SK-N-SH treated with all-trans-retinoic acid at 6 μM for 48 hours (cell line): Measurements from ENCODE around the gene LANCL2.

Experiments
- ATAC-seq: fragments of 200-7000 bp; cut with Tn5 transposase; 3 replicates; pipeline ENCODE4 v1.9.1; 2020; ENCODE audit warnings: mild to moderate bottlenecking, moderate library complexity
- ARNTL ChIP-seq: fragments of 450-650 bp; formaldehyde crosslinking; IDR thresholded peaks from 2 replicates; pipeline ENCODE4 v1.5.0; 2020; ENCODE audit warnings: low read depth, mild to moderate bottlenecking, moderate library complexity, borderline replicate concordance
- BACH2 ChIP-seq: fragments of 250-450 bp; sonication (Bioruptor Pico); IDR thresholded peaks from 2 replicates; pipeline ENCODE4 v1.9.0; 2021; ENCODE audit warnings: mild to moderate bottlenecking, borderline replicate concordance
- CSDC2 ChIP-seq: fragments of 250-450 bp; sonication (Bioruptor Pico); IDR thresholded peaks from 2 replicates; pipeline ENCODE4 v1.5.0; 2020; ENCODE audit warnings: mild to moderate bottlenecking, moderate library complexity
- ESRRG ChIP-seq: fragments of 250-450 bp; sonication (Bioruptor Pico); IDR thresholded peaks from 2 replicates; pipeline ENCODE4 v1.6.1; 2021; ENCODE audit warnings: mild to moderate bottlenecking
- ISL1 ChIP-seq: fragments of 250-450 bp; sonication (Bioruptor Pico); IDR thresholded peaks from 2 replicates; pipeline ENCODE4 v2.1.2; 2022; ENCODE audit warnings: mild to moderate bottlenecking, moderate library complexity
- OSR1 ChIP-seq: fragments of 250-450 bp; sonication (Bioruptor Pico); IDR thresholded peaks from 2 replicates; pipeline ENCODE4 v1.8.0; 2022; ENCODE audit warnings: moderate library complexity, mild to moderate bottlenecking, inconsistent platforms
- RARB ChIP-seq: fragments of 250-450 bp; sonication (Bioruptor Pico); IDR thresholded peaks from 2 replicates; pipeline ENCODE4 v1.8.0; 2021; ENCODE audit warnings: mild to moderate bottlenecking, moderate library complexity
- SNAI2 ChIP-seq: fragments of 250-450 bp; sonication (Bioruptor Pico); IDR thresholded peaks from 2 replicates; pipeline ENCODE4 v1.5.0; 2020; ENCODE audit warnings: mild to moderate bottlenecking, moderate library complexity
- TOX ChIP-seq: fragments of 250-450 bp; sonication (Bioruptor Pico); IDR thresholded peaks from 2 replicates; pipeline ENCODE4 v1.8.0; 2021; ENCODE audit warnings: mild to moderate bottlenecking, moderate library complexity, borderline replicate concordance
- ZFP3 ChIP-seq: fragments of 250-450 bp; sonication (Bioruptor Pico); IDR thresholded peaks from 2 replicates; pipeline ENCODE4 v1.5.0; 2020; ENCODE audit warnings: mild to moderate bottlenecking, moderate library complexity
- ZFP30 ChIP-seq: fragments of 450-650 bp; formaldehyde crosslinking; IDR thresholded peaks from 2 replicates; pipeline ENCODE4 v1.5.0; 2022; ENCODE audit warnings: mild to moderate bottlenecking, moderate library complexity
- ZNF565 ChIP-seq: fragments of 450-650 bp; formaldehyde crosslinking; conservative IDR thresholded peaks from 2 replicates; pipeline ENCODE4 v1.5.0; 2020; ENCODE audit warnings: low read depth, mild to moderate bottlenecking, moderate library complexity
- ZNF70 ChIP-seq: fragments of 450-650 bp; formaldehyde crosslinking; IDR thresholded peaks from 2 replicates; pipeline ENCODE4 v1.5.0; 2020; ENCODE audit warnings: mild to moderate bottlenecking, moderate library complexity
- ZNF8 ChIP-seq: fragments of 450-650 bp; formaldehyde crosslinking; IDR thresholded peaks from 2 replicates; pipeline ENCODE4 v1.5.0; 2020; ENCODE audit warnings: mild to moderate bottlenecking, moderate library complexity
- TF ChIP-seq, protein P1 (sequence below): fragments of 250-450 bp; sonication (Bioruptor Pico); IDR thresholded peaks from 2 replicates; pipeline ENCODE4 v1.5.0; 2020; ENCODE audit warnings: mild to moderate bottlenecking, moderate library complexity
- TF ChIP-seq, protein P2 (sequence below): fragments of 250-450 bp; sonication (Bioruptor Pico); IDR thresholded peaks from 2 replicates; pipeline ENCODE4 v1.5.1; 2021; ENCODE audit warnings: mild to moderate bottlenecking, moderate library complexity
- TF ChIP-seq, protein P3 (sequence below): fragments of 250-450 bp; sonication (Bioruptor Pico); IDR thresholded peaks from 2 replicates; pipeline ENCODE4 v1.8.0; 2021; ENCODE audit warnings: low read depth, mild to moderate bottlenecking, moderate library complexity, borderline replicate concordance
- TF ChIP-seq, protein P4 (sequence below): fragments of 250-450 bp; sonication (Bioruptor Pico); IDR thresholded peaks from 2 replicates; pipeline ENCODE4 v1.8.0; 2020; ENCODE audit warnings: mild to moderate bottlenecking, moderate library complexity, borderline replicate concordance
- TF ChIP-seq, protein P5 (sequence below): fragments of 250-450 bp; sonication (Bioruptor Pico); IDR thresholded peaks from 2 replicates; pipeline ENCODE4 v1.5.1; 2020; ENCODE audit warnings: low read depth, mild to moderate bottlenecking, moderate library complexity

Gene LANCL2

DNA sequence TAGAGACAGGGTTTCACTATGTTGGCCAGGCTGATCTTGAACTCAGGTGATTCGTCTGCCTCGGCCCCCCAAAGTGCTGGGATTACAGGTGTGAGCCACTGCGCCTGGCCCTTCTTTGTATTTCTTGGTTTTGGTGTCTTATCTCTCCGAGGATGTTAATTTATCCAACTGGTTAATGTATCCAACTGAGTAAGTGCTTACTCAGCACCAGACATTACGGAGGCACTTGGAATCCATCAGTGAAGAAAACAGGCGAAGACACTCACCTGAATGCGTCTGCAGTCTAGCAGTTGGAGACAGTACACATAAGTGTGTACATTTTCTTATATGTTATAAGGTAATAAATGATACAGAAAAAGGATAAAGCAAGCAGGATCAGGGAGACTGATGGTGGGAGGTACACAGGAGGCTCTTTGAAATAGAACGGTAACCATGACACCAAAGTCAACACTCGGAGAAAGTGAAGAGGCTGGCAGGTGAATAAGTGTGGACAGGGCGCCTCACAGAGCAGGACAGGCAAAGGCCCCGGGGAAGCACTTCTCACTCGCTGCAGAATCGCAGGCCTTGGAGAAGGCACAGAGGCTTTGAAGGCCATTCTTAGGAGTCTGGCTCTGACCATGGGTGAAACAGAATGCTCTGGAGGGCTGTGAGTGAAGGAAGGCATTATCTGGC, 73.1 kb downstream of the LANCL2 start:
- TF ChIP-seq ZFP30 (CRISPR knock-in tag) (no peak), ZNF70 (CRISPR knock-in tag) (no peak), ZNF8 (no peak), ZFP3 (no peak), ESRRG (no peak), TOX (CRISPR knock-in tag) (no peak), CSDC2 (CRISPR knock-in tag) (no peak), SNAI2 (no peak)
- TF ChIP-seq, protein P1, sequence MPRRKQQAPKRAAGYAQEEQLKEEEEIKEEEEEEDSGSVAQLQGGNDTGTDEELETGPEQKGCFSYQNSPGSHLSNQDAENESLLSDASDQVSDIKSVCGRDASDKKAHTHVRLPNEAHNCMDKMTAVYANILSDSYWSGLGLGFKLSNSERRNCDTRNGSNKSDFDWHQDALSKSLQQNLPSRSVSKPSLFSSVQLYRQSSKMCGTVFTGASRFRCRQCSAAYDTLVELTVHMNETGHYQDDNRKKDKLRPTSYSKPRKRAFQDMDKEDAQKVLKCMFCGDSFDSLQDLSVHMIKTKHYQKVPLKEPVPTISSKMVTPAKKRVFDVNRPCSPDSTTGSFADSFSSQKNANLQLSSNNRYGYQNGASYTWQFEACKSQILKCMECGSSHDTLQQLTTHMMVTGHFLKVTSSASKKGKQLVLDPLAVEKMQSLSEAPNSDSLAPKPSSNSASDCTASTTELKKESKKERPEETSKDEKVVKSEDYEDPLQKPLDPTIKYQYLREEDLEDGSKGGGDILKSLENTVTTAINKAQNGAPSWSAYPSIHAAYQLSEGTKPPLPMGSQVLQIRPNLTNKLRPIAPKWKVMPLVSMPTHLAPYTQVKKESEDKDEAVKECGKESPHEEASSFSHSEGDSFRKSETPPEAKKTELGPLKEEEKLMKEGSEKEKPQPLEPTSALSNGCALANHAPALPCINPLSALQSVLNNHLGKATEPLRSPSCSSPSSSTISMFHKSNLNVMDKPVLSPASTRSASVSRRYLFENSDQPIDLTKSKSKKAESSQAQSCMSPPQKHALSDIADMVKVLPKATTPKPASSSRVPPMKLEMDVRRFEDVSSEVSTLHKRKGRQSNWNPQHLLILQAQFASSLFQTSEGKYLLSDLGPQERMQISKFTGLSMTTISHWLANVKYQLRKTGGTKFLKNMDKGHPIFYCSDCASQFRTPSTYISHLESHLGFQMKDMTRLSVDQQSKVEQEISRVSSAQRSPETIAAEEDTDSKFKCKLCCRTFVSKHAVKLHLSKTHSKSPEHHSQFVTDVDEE: no peak
- TF ChIP-seq, protein P2, sequence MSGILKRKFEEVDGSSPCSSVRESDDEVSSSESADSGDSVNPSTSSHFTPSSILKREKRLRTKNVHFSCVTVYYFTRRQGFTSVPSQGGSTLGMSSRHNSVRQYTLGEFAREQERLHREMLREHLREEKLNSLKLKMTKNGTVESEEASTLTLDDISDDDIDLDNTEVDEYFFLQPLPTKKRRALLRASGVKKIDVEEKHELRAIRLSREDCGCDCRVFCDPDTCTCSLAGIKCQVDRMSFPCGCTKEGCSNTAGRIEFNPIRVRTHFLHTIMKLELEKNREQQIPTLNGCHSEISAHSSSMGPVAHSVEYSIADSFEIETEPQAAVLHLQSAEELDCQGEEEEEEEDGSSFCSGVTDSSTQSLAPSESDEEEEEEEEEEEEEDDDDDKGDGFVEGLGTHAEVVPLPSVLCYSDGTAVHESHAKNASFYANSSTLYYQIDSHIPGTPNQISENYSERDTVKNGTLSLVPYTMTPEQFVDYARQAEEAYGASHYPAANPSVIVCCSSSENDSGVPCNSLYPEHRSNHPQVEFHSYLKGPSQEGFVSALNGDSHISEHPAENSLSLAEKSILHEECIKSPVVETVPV (CRISPR knock-in tag): no peak
- TF ChIP-seq, protein P3, sequence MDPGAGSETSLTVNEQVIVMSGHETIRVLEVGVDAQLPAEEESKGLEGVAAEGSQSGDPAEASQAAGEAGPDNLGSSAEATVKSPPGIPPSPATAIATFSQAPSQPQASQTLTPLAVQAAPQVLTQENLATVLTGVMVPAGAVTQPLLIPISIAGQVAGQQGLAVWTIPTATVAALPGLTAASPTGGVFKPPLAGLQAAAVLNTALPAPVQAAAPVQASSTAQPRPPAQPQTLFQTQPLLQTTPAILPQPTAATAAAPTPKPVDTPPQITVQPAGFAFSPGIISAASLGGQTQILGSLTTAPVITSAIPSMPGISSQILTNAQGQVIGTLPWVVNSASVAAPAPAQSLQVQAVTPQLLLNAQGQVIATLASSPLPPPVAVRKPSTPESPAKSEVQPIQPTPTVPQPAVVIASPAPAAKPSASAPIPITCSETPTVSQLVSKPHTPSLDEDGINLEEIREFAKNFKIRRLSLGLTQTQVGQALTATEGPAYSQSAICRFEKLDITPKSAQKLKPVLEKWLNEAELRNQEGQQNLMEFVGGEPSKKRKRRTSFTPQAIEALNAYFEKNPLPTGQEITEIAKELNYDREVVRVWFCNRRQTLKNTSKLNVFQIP (CRISPR knock-in tag): no peak
- ATAC-seq: no peak

DNA sequence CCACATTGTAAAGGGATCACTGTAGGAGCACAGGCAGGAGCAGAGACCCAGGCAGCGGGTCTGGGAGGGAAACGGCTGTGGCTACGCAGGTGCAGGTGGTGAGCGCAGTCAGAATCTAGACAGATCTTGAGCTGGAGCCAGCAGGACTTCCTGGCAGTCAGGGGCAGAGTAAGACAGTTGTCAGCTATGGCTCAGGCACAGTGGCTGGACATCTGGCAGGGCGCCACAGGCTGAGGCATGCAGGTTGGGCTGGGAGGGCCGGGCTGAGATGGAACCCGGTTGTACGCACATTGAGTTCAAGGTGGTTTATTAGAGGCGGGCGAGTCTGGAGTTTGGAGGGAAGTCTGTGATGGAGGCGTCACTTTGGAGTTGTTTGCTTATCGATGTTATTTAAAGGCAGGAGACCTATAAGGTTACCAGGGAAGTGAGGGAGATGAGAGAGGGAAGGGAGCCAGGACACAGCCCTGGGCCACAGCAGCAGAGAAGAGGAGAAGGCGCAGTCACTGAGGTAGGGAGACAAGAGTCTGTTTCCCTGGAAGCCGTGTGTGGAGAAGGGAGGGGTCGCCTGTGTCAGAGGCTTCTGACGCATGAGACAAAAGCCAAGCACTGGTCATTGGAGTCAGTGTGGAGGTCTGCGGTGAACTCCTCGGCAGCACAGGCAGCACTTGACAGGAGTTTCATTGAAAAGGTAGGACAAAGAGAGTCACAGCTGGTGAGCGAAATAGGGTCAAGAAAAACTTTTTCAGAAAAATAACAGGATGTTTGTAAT, 73.8 kb downstream of the LANCL2 start:
- no peak for TF ChIP-seq ARNTL (CRISPR knock-in tag)
- no peak for TF ChIP-seq CSDC2 (CRISPR knock-in tag)
- TF ChIP-seq, protein P1: no peak
- TF ChIP-seq ZNF70 (CRISPR knock-in tag): no peak
- TF ChIP-seq, protein P4, sequence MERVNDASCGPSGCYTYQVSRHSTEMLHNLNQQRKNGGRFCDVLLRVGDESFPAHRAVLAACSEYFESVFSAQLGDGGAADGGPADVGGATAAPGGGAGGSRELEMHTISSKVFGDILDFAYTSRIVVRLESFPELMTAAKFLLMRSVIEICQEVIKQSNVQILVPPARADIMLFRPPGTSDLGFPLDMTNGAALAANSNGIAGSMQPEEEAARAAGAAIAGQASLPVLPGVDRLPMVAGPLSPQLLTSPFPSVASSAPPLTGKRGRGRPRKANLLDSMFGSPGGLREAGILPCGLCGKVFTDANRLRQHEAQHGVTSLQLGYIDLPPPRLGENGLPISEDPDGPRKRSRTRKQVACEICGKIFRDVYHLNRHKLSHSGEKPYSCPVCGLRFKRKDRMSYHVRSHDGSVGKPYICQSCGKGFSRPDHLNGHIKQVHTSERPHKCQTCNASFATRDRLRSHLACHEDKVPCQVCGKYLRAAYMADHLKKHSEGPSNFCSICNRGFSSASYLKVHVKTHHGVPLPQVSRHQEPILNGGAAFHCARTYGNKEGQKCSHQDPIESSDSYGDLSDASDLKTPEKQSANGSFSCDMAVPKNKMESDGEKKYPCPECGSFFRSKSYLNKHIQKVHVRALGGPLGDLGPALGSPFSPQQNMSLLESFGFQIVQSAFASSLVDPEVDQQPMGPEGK (CRISPR knock-in tag): no peak
- TF ChIP-seq ZFP3: no peak
- TF ChIP-seq, all 23 proteins: peak for 0
- peak; percentile 53 for ATAC-seq

DNA sequence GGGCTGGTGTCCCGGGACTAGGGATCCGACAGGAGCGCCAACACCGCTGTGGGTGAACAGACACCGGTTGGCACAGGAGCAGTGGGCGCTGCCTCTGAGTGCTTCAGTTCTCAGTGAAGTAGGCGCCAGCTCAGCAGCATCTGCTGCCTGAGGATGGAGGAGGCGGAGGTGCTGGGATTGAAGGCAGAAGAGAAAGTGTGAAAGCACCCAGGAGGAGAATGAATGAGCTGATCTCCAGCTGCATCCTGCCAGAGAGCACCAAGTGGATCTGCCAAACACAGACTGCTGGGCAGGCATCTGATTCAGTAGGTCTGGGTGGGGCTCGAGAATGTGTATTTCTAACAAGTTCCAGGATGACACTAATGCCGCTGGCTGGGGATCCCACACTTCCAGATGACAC, 74.5 kb downstream of the LANCL2 start:
- peak; percentile 55 for ATAC-seq
- TF ChIP-seq ZNF70 (CRISPR knock-in tag) (no peak), ZNF565 (no peak), OSR1 (no peak), RARB (CRISPR knock-in tag) (no peak), ZFP3 (no peak), ISL1 (CRISPR knock-in tag) (no peak), BACH2 (CRISPR knock-in tag) (no peak)
- TF ChIP-seq, protein P2 (CRISPR knock-in tag): no peak
- TF ChIP-seq, protein P5, sequence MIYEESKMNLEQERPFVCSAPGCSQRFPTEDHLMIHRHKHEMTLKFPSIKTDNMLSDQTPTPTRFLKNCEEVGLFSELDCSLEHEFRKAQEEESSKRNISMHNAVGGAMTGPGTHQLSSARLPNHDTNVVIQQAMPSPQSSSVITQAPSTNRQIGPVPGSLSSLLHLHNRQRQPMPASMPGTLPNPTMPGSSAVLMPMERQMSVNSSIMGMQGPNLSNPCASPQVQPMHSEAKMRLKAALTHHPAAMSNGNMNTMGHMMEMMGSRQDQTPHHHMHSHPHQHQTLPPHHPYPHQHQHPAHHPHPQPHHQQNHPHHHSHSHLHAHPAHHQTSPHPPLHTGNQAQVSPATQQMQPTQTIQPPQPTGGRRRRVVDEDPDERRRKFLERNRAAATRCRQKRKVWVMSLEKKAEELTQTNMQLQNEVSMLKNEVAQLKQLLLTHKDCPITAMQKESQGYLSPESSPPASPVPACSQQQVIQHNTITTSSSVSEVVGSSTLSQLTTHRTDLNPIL: no peak
